ENCODE data around the gene TEDC2.

DNA sequence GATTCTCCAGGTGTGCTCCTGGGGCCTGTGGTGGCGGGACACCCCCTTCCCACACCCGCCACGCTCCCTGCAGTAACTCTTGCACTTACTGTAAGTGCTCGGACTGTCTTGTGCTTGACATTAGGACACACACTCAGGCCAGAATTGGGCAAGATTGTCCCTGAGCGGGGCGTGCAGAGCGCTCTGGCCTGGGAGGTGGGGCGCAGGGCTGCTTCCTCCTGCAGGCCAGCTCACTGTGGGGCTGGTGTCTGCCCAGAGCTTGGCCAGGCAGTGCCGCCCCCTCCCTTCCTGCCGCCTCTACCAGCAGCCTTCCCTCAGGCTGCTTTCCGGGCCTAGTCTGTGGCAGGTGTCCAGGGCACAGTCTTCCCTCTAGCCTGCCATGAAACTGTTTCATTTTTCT lies 47.8 kb downstream of the TEDC2 start:
- TF ChIP-seq, protein P1, sequence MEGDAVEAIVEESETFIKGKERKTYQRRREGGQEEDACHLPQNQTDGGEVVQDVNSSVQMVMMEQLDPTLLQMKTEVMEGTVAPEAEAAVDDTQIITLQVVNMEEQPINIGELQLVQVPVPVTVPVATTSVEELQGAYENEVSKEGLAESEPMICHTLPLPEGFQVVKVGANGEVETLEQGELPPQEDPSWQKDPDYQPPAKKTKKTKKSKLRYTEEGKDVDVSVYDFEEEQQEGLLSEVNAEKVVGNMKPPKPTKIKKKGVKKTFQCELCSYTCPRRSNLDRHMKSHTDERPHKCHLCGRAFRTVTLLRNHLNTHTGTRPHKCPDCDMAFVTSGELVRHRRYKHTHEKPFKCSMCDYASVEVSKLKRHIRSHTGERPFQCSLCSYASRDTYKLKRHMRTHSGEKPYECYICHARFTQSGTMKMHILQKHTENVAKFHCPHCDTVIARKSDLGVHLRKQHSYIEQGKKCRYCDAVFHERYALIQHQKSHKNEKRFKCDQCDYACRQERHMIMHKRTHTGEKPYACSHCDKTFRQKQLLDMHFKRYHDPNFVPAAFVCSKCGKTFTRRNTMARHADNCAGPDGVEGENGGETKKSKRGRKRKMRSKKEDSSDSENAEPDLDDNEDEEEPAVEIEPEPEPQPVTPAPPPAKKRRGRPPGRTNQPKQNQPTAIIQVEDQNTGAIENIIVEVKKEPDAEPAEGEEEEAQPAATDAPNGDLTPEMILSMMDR (IDR thresholded peaks at IDR 0.05): no peak
- TF ChIP-seq EZH2 (IDR thresholded peaks at IDR 0.05): no peak
- TF ChIP-seq EZH2phosphoT487 (IDR thresholded peaks at IDR 0.05): no peak

All from neural progenitor cell (in vitro differentiated cells).